Type B pancreatic cell (in vitro differentiated cells): Measurements from ENCODE around the gene NACC2. TPM values are rescaled to one million over a fixed set of nuclear protein-coding genes. Genes with fewer than 3 reads are reported as not detected.
"Not testable (repeated sequence)": the region's sequence is repeated elsewhere in the genome, so short reads cannot be mapped to it uniquely, and the experiment has no call there.

Experiments used
- DNase-seq: peaks from one replicate; pipeline ENCODE4 v3.0.0; 2021; ENCODE audit warnings: mixed read lengths; ENCODE audit not compliant: unreplicated experiment; ENCODE audit errors: extremely low spot score
- H3K27ac Mint-ChIP-seq: 2 replicates; pipeline ENCODE4 v1.8.0; 2021; ENCODE audit warnings: mild to moderate bottlenecking, mixed read lengths
- H3K27me3 Mint-ChIP-seq: 2 replicates; pipeline ENCODE4 v1.8.0; 2021; ENCODE audit warnings: mixed read lengths
- H3K36me3 Mint-ChIP-seq: 2 replicates; pipeline ENCODE4 v1.8.0; 2021; ENCODE audit warnings: mixed read lengths
- H3K4me1 Mint-ChIP-seq: one replicate; pipeline ENCODE4 v1.8.0; 2021; ENCODE audit warnings: mixed read lengths; ENCODE audit not compliant: unreplicated experiment
- H3K4me3 Mint-ChIP-seq: 2 replicates; pipeline ENCODE4 v1.8.0; 2021; ENCODE audit warnings: mild to moderate bottlenecking, mixed read lengths
- H3K9me3 Mint-ChIP-seq: 2 replicates; pipeline ENCODE4 v1.8.0; 2021; ENCODE audit warnings: mixed read lengths
- CTCF ChIP-seq: fragments of 200-600 bp; sonication (generic); conservative IDR thresholded peaks from 2 replicates; pipeline ENCODE4 v1.5.0; 2021; ENCODE audit warnings: antibody characterized with exemption, mild to moderate bottlenecking
- total RNA-seq: library from RNA; stranded (reverse); gene quantifications from 2 replicates; pipeline ENCODE4 v1.2.1, GENCODE V29; 2021; ENCODE audit warnings: low replicate concordance

NACC2 gene
- total RNA-seq, 1 donor from 2014 or later: 9.3 TPM

DNA sequence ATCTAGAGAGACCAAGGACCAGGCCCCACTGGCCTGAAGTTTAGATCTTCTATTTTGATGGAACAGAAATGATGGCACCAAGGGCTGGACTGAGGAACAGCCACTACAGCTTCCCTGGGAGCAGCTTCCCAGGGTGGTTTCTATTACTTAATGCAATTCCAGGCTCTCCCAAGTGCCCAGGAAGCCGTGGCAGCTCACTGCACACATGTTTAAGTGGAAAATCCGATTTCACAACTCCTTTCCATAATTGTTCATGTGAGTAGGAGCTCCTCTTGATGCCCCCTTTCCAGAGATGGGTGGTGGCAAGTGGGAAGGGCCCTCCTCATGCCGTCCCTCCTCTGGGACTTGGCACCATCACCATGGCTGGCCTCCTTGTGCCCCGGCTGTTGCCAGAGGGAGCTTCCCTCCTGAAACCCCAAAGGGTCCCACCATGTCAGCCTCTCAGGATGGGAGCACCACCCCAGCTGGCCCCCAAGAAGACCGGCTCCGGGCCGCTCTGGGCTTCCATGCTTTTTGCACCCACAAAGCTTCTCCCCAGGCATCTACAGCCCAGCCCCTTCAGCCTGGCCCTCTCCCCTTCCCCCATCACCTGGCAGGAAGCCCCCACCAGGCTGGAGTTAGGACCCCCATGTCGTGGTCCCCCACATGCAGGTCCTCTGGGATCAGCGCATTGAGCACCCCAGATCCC, 124.8 kb downstream of the NACC2 start:
- peaks cover 8% of the 10 kb centered on the region for H3K4me1 Mint-ChIP-seq
- no peaks in the 10 kb centered on the region for H3K9me3 Mint-ChIP-seq
- H3K27me3 Mint-ChIP-seq: peaks cover 29% of the 10 kb centered on the region
- TF ChIP-seq CTCF: no peak
- no peaks in the 10 kb centered on the region for H3K36me3 Mint-ChIP-seq
- no peak for DNase-seq
- no peak overlapping the region for H3K4me3 Mint-ChIP-seq
- no peak overlapping the region for H3K27ac Mint-ChIP-seq

DNA sequence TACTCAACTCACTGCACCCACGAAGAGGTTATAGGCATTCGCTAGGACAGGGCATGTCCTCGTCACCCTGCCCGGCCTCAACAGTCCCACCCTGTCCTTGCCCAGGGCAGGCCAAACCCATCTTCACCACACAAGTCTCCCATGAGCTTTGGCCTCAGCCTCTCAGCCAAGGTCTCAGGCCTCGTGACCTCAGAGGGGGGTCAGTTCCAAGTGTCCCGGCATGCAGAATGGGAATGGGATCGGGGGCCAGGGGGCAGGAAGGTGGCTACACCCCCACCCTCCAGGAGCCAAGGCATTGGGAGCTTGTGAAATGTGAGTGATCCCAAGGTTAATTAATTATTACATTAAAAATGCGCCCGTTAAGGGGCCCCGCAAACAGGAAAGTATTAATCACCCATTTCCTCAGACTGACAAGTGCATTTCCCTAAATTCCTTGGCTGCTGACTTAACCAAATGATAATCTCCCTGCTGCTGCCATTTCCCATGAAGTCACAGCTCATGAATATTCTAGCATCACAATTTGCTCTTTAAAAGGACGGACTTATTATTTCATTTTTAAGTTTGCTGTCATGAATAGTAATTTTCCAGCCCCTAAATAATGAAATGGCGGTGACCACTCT, 125.9 kb downstream of the NACC2 start:
- DNase-seq: no peak
- Mint-ChIP-seq H3K9me3 (no peaks in the 10 kb centered on the region), H3K4me1 (peaks cover 8% of the 10 kb centered on the region), H3K27me3 (peaks cover 24% of the 10 kb centered on the region), H3K4me3 (no peak overlapping the region), H3K27ac (no peak overlapping the region), H3K36me3 (no peaks in the 10 kb centered on the region)
- no peak for TF ChIP-seq CTCF

DNA sequence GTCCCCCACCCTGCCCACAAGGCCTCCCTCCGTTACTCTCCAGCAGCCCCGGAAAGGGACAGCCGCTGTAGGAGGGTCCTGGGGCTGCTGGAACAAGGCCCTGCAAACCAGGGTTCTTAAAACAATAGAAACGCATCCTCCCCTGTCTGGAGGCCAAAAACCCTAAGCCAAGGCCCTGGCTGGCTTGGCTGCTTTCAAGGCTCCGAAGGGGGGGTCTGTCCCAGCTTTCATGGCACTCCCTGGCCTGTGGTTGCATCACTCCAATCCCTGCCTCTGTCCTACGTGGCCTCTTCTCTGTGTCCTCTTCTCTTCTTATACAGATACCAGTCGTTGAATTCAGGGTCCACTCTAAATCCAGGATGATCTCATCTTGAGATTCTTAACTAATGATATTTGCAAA, 126.5 kb downstream of the NACC2 start:
- no peak for TF ChIP-seq CTCF
- peaks cover 19% of the 10 kb centered on the region for H3K27me3 Mint-ChIP-seq
- peaks cover 8% of the 10 kb centered on the region for H3K4me1 Mint-ChIP-seq
- H3K36me3 Mint-ChIP-seq: no peaks in the 10 kb centered on the region
- no peak overlapping the region for H3K4me3 Mint-ChIP-seq
- H3K27ac Mint-ChIP-seq: no peak overlapping the region
- no peak for DNase-seq
- no peaks in the 10 kb centered on the region for H3K9me3 Mint-ChIP-seq

GRCh38 chr9:135968083-135968476, 127.0 kb downstream of the NACC2 start:
- H3K4me1 Mint-ChIP-seq: peaks cover 8% of the 10 kb centered on the region
- H3K27me3 Mint-ChIP-seq: peaks cover 16% of the 10 kb centered on the region
- no peaks in the 10 kb centered on the region for H3K36me3 Mint-ChIP-seq
- H3K4me3 Mint-ChIP-seq: peak overlapping the region; percentile 32
- no peak for TF ChIP-seq CTCF
- DNase-seq: no peak
- H3K9me3 Mint-ChIP-seq: no peaks in the 10 kb centered on the region
- H3K27ac Mint-ChIP-seq: peak overlapping the region; percentile 73

DNA sequence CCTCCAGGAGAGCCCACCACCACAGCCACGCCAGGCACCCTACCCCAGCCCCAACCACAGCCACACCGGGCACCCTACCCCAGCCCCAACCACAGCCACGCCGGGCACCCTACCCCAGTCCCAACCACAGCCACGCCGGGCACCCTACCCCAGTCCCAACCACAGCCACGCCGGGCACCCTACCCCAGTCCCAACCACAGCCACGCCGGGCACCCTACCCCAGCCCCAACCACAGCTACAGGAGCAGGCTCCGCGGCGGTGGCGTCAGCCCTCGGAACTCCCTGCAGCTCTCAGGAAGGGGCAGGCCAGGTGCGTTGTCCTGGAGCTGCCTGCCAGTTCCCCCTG, 128.2 kb downstream of the NACC2 start:
- H3K27me3 Mint-ChIP-seq, H3K4me3 Mint-ChIP-seq, DNase-seq, H3K27ac Mint-ChIP-seq, H3K9me3 Mint-ChIP-seq, H3K36me3 Mint-ChIP-seq: not testable (repeated sequence)
- H3K4me1 Mint-ChIP-seq: peaks cover 19% of the 10 kb centered on the region

GRCh38 chr9:135965124-135965756, 129.8 kb downstream of the NACC2 start:
- no peaks in the 10 kb centered on the region for H3K36me3 Mint-ChIP-seq
- DNase-seq: no peak
- no peak for TF ChIP-seq CTCF
- H3K4me3 Mint-ChIP-seq: no peak overlapping the region
- peaks cover 7% of the 10 kb centered on the region for H3K27me3 Mint-ChIP-seq
- H3K4me1 Mint-ChIP-seq: peaks cover 25% of the 10 kb centered on the region
- peak overlapping the region; percentile 46 for H3K27ac Mint-ChIP-seq
- H3K9me3 Mint-ChIP-seq: no peaks in the 10 kb centered on the region
